A673 (cell line): ENCODE data around the gene SAMD11. TPM values are rescaled to one million over a fixed set of nuclear protein-coding genes. Genes with fewer than 3 reads are reported as not detected.

Experiments used
- BruUV-seq: library from RNA; stranded (reverse); fragments of 400-500 nt; replicated peaks from 2 replicates; lab custom pipeline; 2021; lab: Mats Ljungman, UMichigan
- CTCF ChIA-PET: fragments of 300-600 bp; sonication (Branson Sonifier 250); formaldehyde crosslinking; loops from one replicate; lab custom pipeline; 2022; ENCODE audit warnings: antibody characterized with exemption; lab: Charles Lee
- POLR2A ChIA-PET: fragments of 300-600 bp; sonication (Branson Sonifier 250); formaldehyde crosslinking; loops from one replicate; lab custom pipeline; 2022; ENCODE audit warnings: antibody characterized with exemption; ENCODE audit not compliant: low non-redundant PET; lab: Charles Lee
- DNase-seq: peaks from one replicate; pipeline ENCODE4 v3.0.0-alpha.2; 2015; ENCODE audit warnings: low spot score
- H3K27ac ChIP-seq: fragments of 200-600 bp; sonication (generic); 2 replicates; pipeline ENCODE4 v1.5.1; 2016; ENCODE audit warnings: mixed run types, low read depth, mild to moderate bottlenecking, mixed read lengths, antibody characterized with exemption, low read length; ENCODE audit not compliant: poor library complexity, severe bottlenecking
- H3K27me3 ChIP-seq: fragments of 200-600 bp; sonication (generic); replicated peaks from 2 replicates; pipeline ENCODE4 v1.6.1; 2017; ENCODE audit warnings: mixed run types, low read depth, mild to moderate bottlenecking, mixed read lengths, antibody characterized with exemption, low read length; ENCODE audit not compliant: insufficient read depth, poor library complexity
- H3K36me3 ChIP-seq: fragments of 200-600 bp; sonication (generic); 2 replicates; pipeline ENCODE4 v1.6.1; 2016; ENCODE audit warnings: mixed run types, mild to moderate bottlenecking, mixed read lengths, antibody characterized with exemption, low read length; ENCODE audit not compliant: insufficient read depth, poor library complexity, severe bottlenecking
- H3K4me1 ChIP-seq: fragments of 200-600 bp; sonication (generic); 2 replicates; pipeline ENCODE4 v1.6.1; 2017; ENCODE audit warnings: mixed run types, mild to moderate bottlenecking, mixed read lengths, antibody characterized with exemption, low read length; ENCODE audit not compliant: insufficient read depth, poor library complexity, severe bottlenecking
- H3K4me3 ChIP-seq: fragments of 200-600 bp; sonication (generic); 2 replicates; pipeline ENCODE4 v1.5.1; 2016; ENCODE audit warnings: low read depth, mixed run types, mild to moderate bottlenecking, mixed read lengths, low read length; ENCODE audit not compliant: poor library complexity, severe bottlenecking
- H3K9me3 ChIP-seq: fragments of 200-600 bp; sonication (generic); 2 replicates; pipeline ENCODE4 v1.6.1; 2016; ENCODE audit warnings: mixed run types, low read depth, mild to moderate bottlenecking, mixed read lengths, antibody characterized with exemption, low read length; ENCODE audit not compliant: poor library complexity, severe bottlenecking
- CTCF ChIP-seq: fragments of 300-800, 200-600 bp; sonication (generic); conservative IDR thresholded peaks from 2 replicates; pipeline ENCODE4 v1.5.1; 2017; ENCODE audit warnings: low read depth, mild to moderate bottlenecking, antibody characterized with exemption, low read length, moderate library complexity, mixed read lengths
- EZH2 ChIP-seq: fragments of 200-600 bp; sonication (generic); IDR thresholded peaks from 2 replicates; pipeline ENCODE4 v1.6.1; 2017; ENCODE audit warnings: borderline replicate concordance, low read depth, mild to moderate bottlenecking, mixed read lengths, antibody characterized with exemption, low read length; ENCODE audit not compliant: poor library complexity, severe bottlenecking
- intact Hi-C: fragments of 100-400 bp; cut with micrococcal nuclease; formaldehyde crosslinking; loops from one replicate; pipeline ENCODE4 v1.10.0; 2022; ENCODE audit not compliant: unreplicated experiment
- total RNA-seq: library from RNA; stranded (reverse); gene quantifications from 2 replicates; pipeline ENCODE4 v1.2.3, GENCODE V29; 2021

SAMD11 gene
- total RNA-seq, 1 experiment from 2014 or later: 28.4 TPM

- Histone ChIP-seq H3K9me3 (no peaks in the 10 kb centered on the region), H3K4me3 (no peak overlapping the region), H3K4me1 (peaks cover 8% of the 10 kb centered on the region), H3K27me3 (no peaks in the 10 kb centered on the region), H3K36me3 (no peaks in the 10 kb centered on the region), H3K27ac (no peak overlapping the region)
- BruUV-seq: no TSS peak
- TF ChIP-seq EZH2: no peak
- TF ChIP-seq CTCF: no peak
- intact Hi-C loops: loop anchor here (5.0 kb wide), 1 partner anchor 112 kb away; no protein-coding TSS in a partner anchor
- DNase-seq: no peak
- ChIA-PET POLR2A (no interaction called here), CTCF (no interaction called here)
These were observed 55.4 kb downstream of the SAMD11 start for GRCh38 chr1:978835-979743.

GRCh38 chr1:979744-980072 lies 56.0 kb downstream of the SAMD11 start:
- H3K9me3 ChIP-seq: no peaks in the 10 kb centered on the region
- BruUV-seq: no TSS peak
- peaks cover 8% of the 10 kb centered on the region for H3K4me1 ChIP-seq
- ChIA-PET POLR2A (no interaction called here), CTCF (no interaction called here)
- H3K27me3 ChIP-seq: no peaks in the 10 kb centered on the region
- H3K36me3 ChIP-seq: no peaks in the 10 kb centered on the region
- no peak overlapping the region for H3K4me3 ChIP-seq
- intact Hi-C loops: loop anchor here (5.0 kb wide), 2 partner anchors 83 to 112 kb away; no protein-coding TSS in a partner anchor
- DNase-seq: no peak
- no peak overlapping the region for H3K27ac ChIP-seq
- no peak for TF ChIP-seq EZH2
- TF ChIP-seq CTCF: no peak

- TF ChIP-seq EZH2: no peak
- intact Hi-C loops: loop anchor here (5.0 kb wide), 1 partner anchor 82 kb away; no protein-coding TSS in a partner anchor
- Histone ChIP-seq H3K27ac (no peak overlapping the region), H3K4me3 (no peak overlapping the region), H3K9me3 (no peaks in the 10 kb centered on the region), H3K27me3 (no peaks in the 10 kb centered on the region), H3K4me1 (peaks cover 8% of the 10 kb centered on the region), H3K36me3 (no peaks in the 10 kb centered on the region)
- DNase-seq: no peak
- POLR2A ChIA-PET: no interaction called here
- no TSS peak for BruUV-seq
- CTCF ChIA-PET: interaction anchor here (0.7 kb wide), 1 partner anchor 40 kb away, joined by 3 read pairs; the partner anchor contains the start of gene AGRN
These were observed 56.4 kb downstream of the SAMD11 start for GRCh38 chr1:980137-980571.
